IMR-90 (cell line): ENCODE data around the gene SLIT1. TPM values are rescaled to one million over a fixed set of nuclear protein-coding genes. Genes with fewer than 3 reads are reported as not detected.
A peak's percentile ranks its signal among the peaks of the same experiment; 100 is the strongest.

ENCODE experiments used
- ATAC-seq: fragments of 200-7000 bp; cut with Tn5 transposase; 2 replicates; pipeline ENCODE4 v1.9.1; 2020; ENCODE audit warnings: low read depth, mild to moderate bottlenecking, moderate library complexity
- BruUV-seq: library from RNA; stranded (reverse); fragments of 400-500 nt; replicated peaks from 2 replicates; lab custom pipeline; 2021; lab: Mats Ljungman, UMichigan
- CTCF ChIA-PET: fragments of 300-600 bp; formaldehyde crosslinking; extraction: SDS; loops from one replicate; lab custom pipeline; 2021; ENCODE audit warnings: antibody characterized with exemption; lab: Yijun Ruan, JAX
- POLR2A ChIA-PET: fragments of 300-600 bp; sonication (Branson Sonifier 250); formaldehyde crosslinking; loops from one replicate; lab custom pipeline; 2022; ENCODE audit warnings: antibody characterized with exemption; ENCODE audit not compliant: unreplicated experiment; lab: Charles Lee
- DNase-seq: peaks from one replicate; pipeline ENCODE4 v3.0.0; 2013
- H2AFZ ChIP-seq: replicated peaks from 2 replicates; pipeline ENCODE3; 2013; ENCODE audit warnings: low read length, mild to moderate bottlenecking; ENCODE audit not compliant: poor library complexity
- H2AK5ac ChIP-seq: 2 replicates; pipeline ENCODE4 v1.6.1; 2013; ENCODE audit warnings: low read depth, low read length, inconsistent platforms
- H2AK9ac ChIP-seq: replicated peaks from 2 replicates; pipeline ENCODE3; 2013; ENCODE audit warnings: mild to moderate bottlenecking, low read depth, low read length, moderate library complexity; ENCODE audit not compliant: poor library complexity
- H2BK120ac ChIP-seq: 2 replicates; pipeline ENCODE4 v1.6.1; 2013; ENCODE audit warnings: low read depth, low read length, inconsistent platforms
- H2BK15ac ChIP-seq: 3 replicates; pipeline ENCODE4 v1.6.1; 2013; ENCODE audit warnings: low read depth, low read length, inconsistent platforms
- H2BK20ac ChIP-seq: 2 replicates; pipeline ENCODE4 v1.6.1; 2013; ENCODE audit warnings: low read depth, mild to moderate bottlenecking, inconsistent platforms, low read length, moderate library complexity
- H2BK5ac ChIP-seq: 2 replicates; pipeline ENCODE4 v1.6.1; 2013; ENCODE audit warnings: mild to moderate bottlenecking, low read depth, low read length, inconsistent platforms; ENCODE audit not compliant: poor library complexity, severe bottlenecking
- H3K14ac ChIP-seq: replicated peaks from 2 replicates; pipeline ENCODE4 v1.6.1; 2013; ENCODE audit warnings: low read depth, low read length, inconsistent platforms
- H3K18ac ChIP-seq: 2 replicates; pipeline ENCODE4 v1.6.1; 2013; ENCODE audit warnings: low read depth, low read length, control low read depth
- H3K23ac ChIP-seq: 2 replicates; pipeline ENCODE4 v1.6.1; 2013; ENCODE audit warnings: low read depth, low read length, inconsistent platforms
- H3K27ac ChIP-seq: 2 replicates; pipeline ENCODE4 v1.5.1; 2013; ENCODE audit warnings: mild to moderate bottlenecking, control low read depth, low read length; ENCODE audit not compliant: insufficient read depth
- H3K27me3 ChIP-seq: 2 replicates; pipeline ENCODE4 v1.6.1; 2013; ENCODE audit warnings: low read length; ENCODE audit not compliant: control insufficient read depth, insufficient read depth
- H3K36me3 ChIP-seq: 2 replicates; pipeline ENCODE4 v1.6.1; 2013; ENCODE audit warnings: low read length, mixed read lengths; ENCODE audit not compliant: control insufficient read depth, insufficient read depth
- H3K4ac ChIP-seq: 2 replicates; pipeline ENCODE4 v1.6.1; 2013; ENCODE audit warnings: low read depth, low read length, inconsistent platforms
- H3K4me1 ChIP-seq: 2 replicates; pipeline ENCODE4 v1.6.1; 2013; ENCODE audit warnings: low read length, mixed read lengths; ENCODE audit not compliant: control insufficient read depth, insufficient read depth
- H3K4me2 ChIP-seq: 2 replicates; pipeline ENCODE4 v1.6.1; 2013; ENCODE audit warnings: low read depth, mild to moderate bottlenecking, control low read depth, low read length, moderate library complexity
- H3K4me3 ChIP-seq: 2 replicates; pipeline ENCODE4 v1.5.1; 2013; ENCODE audit warnings: low read depth, mild to moderate bottlenecking, control low read depth, low read length, moderate library complexity; ENCODE audit not compliant: insufficient read depth
- H3K56ac ChIP-seq: 2 replicates; pipeline ENCODE4 v1.6.1; 2013; ENCODE audit warnings: low read length, inconsistent platforms; ENCODE audit not compliant: insufficient read depth; ENCODE audit errors: extremely low read depth
- H3K79me1 ChIP-seq, 2 experiments: 2 replicates each; pipeline ENCODE4 v1.6.1; 2013; ENCODE audit warnings: low read length in 2 of 2, inconsistent platforms in 1 of 2, low read depth in 1 of 2
- H3K9ac ChIP-seq: 2 replicates; pipeline ENCODE4 v1.6.1; 2013; ENCODE audit warnings: low read depth, low read length, control low read depth
- H3K9me1 ChIP-seq: 2 replicates; pipeline ENCODE4 v1.6.1; 2013; ENCODE audit warnings: low read length, inconsistent platforms; ENCODE audit not compliant: insufficient read depth
- H3K9me3 ChIP-seq: 2 replicates; pipeline ENCODE4 v1.6.1; 2013; ENCODE audit warnings: low read length; ENCODE audit not compliant: control insufficient read depth, insufficient read depth
- H4K20me1 ChIP-seq: 2 replicates; pipeline ENCODE4 v1.6.1; 2013; ENCODE audit warnings: low read length, inconsistent platforms; ENCODE audit not compliant: insufficient read depth
- H4K5ac ChIP-seq: 2 replicates; pipeline ENCODE4 v1.6.1; 2013; ENCODE audit warnings: mild to moderate bottlenecking, low read depth, low read length, control low read depth
- H4K8ac ChIP-seq, 2 experiments: 2 replicates each; pipeline ENCODE4 v1.6.1; 2013; ENCODE audit warnings: low read depth in 2 of 2, low read length in 2 of 2, control low read depth in 1 of 2, inconsistent platforms in 1 of 2
- H4K91ac ChIP-seq: 2 replicates; pipeline ENCODE4 v1.6.1; 2013; ENCODE audit warnings: low read depth, low read length, inconsistent platforms; ENCODE audit not compliant: insufficient read depth
- BHLHE40 ChIP-seq: fragments of 150-350 bp; IDR thresholded peaks from 2 replicates; pipeline ENCODE4 v1.6.1; 2016; ENCODE audit warnings: mild to moderate bottlenecking, low read depth, low read length
- CEBPB ChIP-seq: IDR thresholded peaks from 2 replicates; pipeline ENCODE4 v1.6.1; 2012; ENCODE audit warnings: low read depth, low read length, improper control_type of control experiment
- CHD1 ChIP-seq: IDR thresholded peaks from 2 replicates; pipeline ENCODE4 v1.6.1; 2012; ENCODE audit warnings: low read depth, low read length, improper control_type of control experiment
- ELK1 ChIP-seq: fragments of 150-350 bp; IDR thresholded peaks from 2 replicates; pipeline ENCODE4 v1.6.1; 2016; ENCODE audit warnings: low read depth, mild to moderate bottlenecking, low read length, moderate library complexity, borderline replicate concordance
- FOS ChIP-seq: fragments of 150-350 bp; IDR thresholded peaks from 2 replicates; pipeline ENCODE4 v1.6.1; 2016; ENCODE audit warnings: low read depth, low read length
- MAFK ChIP-seq: IDR thresholded peaks from 2 replicates; pipeline ENCODE4 v1.6.1; 2012; ENCODE audit warnings: low read depth, low read length, improper control_type of control experiment
- MAZ ChIP-seq: IDR thresholded peaks from 2 replicates; pipeline ENCODE4 v1.6.1; 2012; ENCODE audit warnings: low read depth, mild to moderate bottlenecking, low read length, improper control_type of control experiment, moderate library complexity, borderline replicate concordance
- MXI1 ChIP-seq: IDR thresholded peaks from 2 replicates; pipeline ENCODE4 v1.6.1; 2012; ENCODE audit warnings: low read depth, mild to moderate bottlenecking, low read length, moderate library complexity, borderline replicate concordance
- NFE2L2 ChIP-seq: fragments of 150-350 bp; IDR thresholded peaks from 2 replicates; pipeline ENCODE4 v1.6.1; 2016; ENCODE audit warnings: low read depth, mild to moderate bottlenecking, low read length
- POLR2A ChIP-seq: IDR thresholded peaks from 2 replicates; pipeline ENCODE4 v1.6.1; 2012; ENCODE audit warnings: mild to moderate bottlenecking, low read depth, low read length
- RAD21 ChIP-seq: IDR thresholded peaks from 2 replicates; pipeline ENCODE4 v1.6.1; 2012; ENCODE audit warnings: low read length, improper control_type of control experiment
- RCOR1 ChIP-seq: IDR thresholded peaks from 2 replicates; pipeline ENCODE4 v1.6.1; 2012; ENCODE audit warnings: mild to moderate bottlenecking, low read length, improper control_type of control experiment; ENCODE audit not compliant: insufficient replicate concordance
- RFX5 ChIP-seq: IDR thresholded peaks from 2 replicates; pipeline ENCODE4 v1.8.0; 2012; ENCODE audit warnings: low read depth, mild to moderate bottlenecking, low read length, moderate library complexity
- SMC3 ChIP-seq: fragments of 150-350 bp; IDR thresholded peaks from 2 replicates; pipeline ENCODE4 v1.6.1; 2016; ENCODE audit warnings: low read depth, mild to moderate bottlenecking, antibody characterized with exemption, low read length, moderate library complexity
- whole genome bisulfite sequencing, 2 experiments: methylation state at CpG; one replicate each; pipeline versions ENCODE4 v1.1.5 to v1.1.7; 2013; ENCODE audit warnings: missing lambda C conversion rate in 2 of 2; ENCODE audit not compliant: insufficient read length in 1 of 2; ENCODE audit errors: extremely low coverage in 2 of 2; 5-methylcytosine and 5-hydroxymethylcytosine counted together
- dilution Hi-C: fragments of 300-500 bp; cut with HindIII; formaldehyde crosslinking; loops from one replicate; pipeline ENCODE4 v1.14.3; 2018; ENCODE audit warnings: low sequenced_read_pairs; ENCODE audit not compliant: unreplicated experiment
- in situ Hi-C: fragments of 300-500 bp; cut with MboI; formaldehyde crosslinking; loops from 3 replicates; pipeline ENCODE4 v1.14.3; 2019; ENCODE audit warnings: low sequenced_read_pairs, inconsistent platforms, mixed read lengths
- intact Hi-C: fragments of 100-400 bp; cut with micrococcal nuclease; formaldehyde crosslinking; loops from 2 replicates; pipeline ENCODE4 v1.10.0; 2022
- polyA plus RNA-seq, 3 experiments: library from polyadenylated mRNA; depleted of rRNA; stranded (reverse); fragments of >200 nt; gene quantifications; 2 replicates each; pipeline ENCODE4 v1.2.3, GENCODE V29; 2012; ENCODE audit warnings: low replicate concordance in 1 of 3
- total RNA-seq: library from RNA; depleted of rRNA; stranded (reverse); fragments of >200 nt; gene quantifications from 2 replicates; pipeline ENCODE4 v1.2.3, GENCODE V29; 2012
- TF ChIP-seq, protein P1 (sequence below): conservative IDR thresholded peaks from 2 replicates; pipeline ENCODE4 v1.5.1; 2012; ENCODE audit warnings: mild to moderate bottlenecking, low read depth, low read length, improper control_type of control experiment
- TF ChIP-seq, protein P2 (sequence below): fragments of 150-350 bp; IDR thresholded peaks from 2 replicates; pipeline ENCODE4 v1.6.1; 2017; ENCODE audit warnings: mild to moderate bottlenecking, antibody characterized with exemption, low read length, low read depth

Gene SLIT1
- total and polyA plus RNA-seq, 2 of the 4 experiments (the other 2 are of a cell fraction) = under 0.01 TPM

GRCh38 chr10:96959733-96960132, 226.0 kb downstream of the SLIT1 start:
- Histone ChIP-seq H2AFZ (no peak overlapping the region), H3K56ac (no peak overlapping the region), H2BK120ac (no peak overlapping the region), H3K4me3 (no peak overlapping the region), H3K79me1 (peaks cover 21 to 47% of the 10 kb centered on the region in 2 experiments), H3K9ac (no peak overlapping the region), H3K9me3 (no peaks in the 10 kb centered on the region), H3K14ac (0 out of 2 replicates have a peak overlapping the region, but pooled peaks have one; percentile 72), H2BK15ac (no peak overlapping the region), H3K27ac (no peak overlapping the region), H3K27me3 (no peaks in the 10 kb centered on the region), H2BK5ac (no peak overlapping the region), H3K4me2 (no peak overlapping the region), H2AK9ac (no peak overlapping the region), H3K4me1 (peaks cover 9% of the 10 kb centered on the region), H4K91ac (no peak overlapping the region), H4K5ac (no peak overlapping the region), H3K9me1 (peaks cover 3% of the 10 kb centered on the region), H3K36me3 (peaks cover 12% of the 10 kb centered on the region), H4K8ac (no peak overlapping the region), H4K20me1 (peaks cover 7% of the 10 kb centered on the region; the same call in 1 of the 2 replicates), H3K4ac (peak overlapping the region; percentile 76), H3K23ac (peak overlapping the region; percentile 44; the same call in 1 of the 2 replicates), H2AK5ac (no peak overlapping the region), H2BK20ac (no peak overlapping the region), H3K18ac (no peak overlapping the region)
- TF ChIP-seq RAD21 = no peak
- no peak for TF ChIP-seq NFE2L2
- no peak for TF ChIP-seq SMC3
- no peak for TF ChIP-seq RFX5
- no peak for TF ChIP-seq ELK1
- TF ChIP-seq, protein P1, sequence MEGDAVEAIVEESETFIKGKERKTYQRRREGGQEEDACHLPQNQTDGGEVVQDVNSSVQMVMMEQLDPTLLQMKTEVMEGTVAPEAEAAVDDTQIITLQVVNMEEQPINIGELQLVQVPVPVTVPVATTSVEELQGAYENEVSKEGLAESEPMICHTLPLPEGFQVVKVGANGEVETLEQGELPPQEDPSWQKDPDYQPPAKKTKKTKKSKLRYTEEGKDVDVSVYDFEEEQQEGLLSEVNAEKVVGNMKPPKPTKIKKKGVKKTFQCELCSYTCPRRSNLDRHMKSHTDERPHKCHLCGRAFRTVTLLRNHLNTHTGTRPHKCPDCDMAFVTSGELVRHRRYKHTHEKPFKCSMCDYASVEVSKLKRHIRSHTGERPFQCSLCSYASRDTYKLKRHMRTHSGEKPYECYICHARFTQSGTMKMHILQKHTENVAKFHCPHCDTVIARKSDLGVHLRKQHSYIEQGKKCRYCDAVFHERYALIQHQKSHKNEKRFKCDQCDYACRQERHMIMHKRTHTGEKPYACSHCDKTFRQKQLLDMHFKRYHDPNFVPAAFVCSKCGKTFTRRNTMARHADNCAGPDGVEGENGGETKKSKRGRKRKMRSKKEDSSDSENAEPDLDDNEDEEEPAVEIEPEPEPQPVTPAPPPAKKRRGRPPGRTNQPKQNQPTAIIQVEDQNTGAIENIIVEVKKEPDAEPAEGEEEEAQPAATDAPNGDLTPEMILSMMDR = no peak
- TF ChIP-seq CHD1 = no peak
- no peak for TF ChIP-seq CEBPB
- TF ChIP-seq MXI1 = no peak
- no peak for TF ChIP-seq MAZ
- no peak for TF ChIP-seq POLR2A
- no peak for TF ChIP-seq MAFK
- TF ChIP-seq FOS = no peak
- no peak for TF ChIP-seq RCOR1
- no peak for TF ChIP-seq BHLHE40
- TF ChIP-seq, protein P2, sequence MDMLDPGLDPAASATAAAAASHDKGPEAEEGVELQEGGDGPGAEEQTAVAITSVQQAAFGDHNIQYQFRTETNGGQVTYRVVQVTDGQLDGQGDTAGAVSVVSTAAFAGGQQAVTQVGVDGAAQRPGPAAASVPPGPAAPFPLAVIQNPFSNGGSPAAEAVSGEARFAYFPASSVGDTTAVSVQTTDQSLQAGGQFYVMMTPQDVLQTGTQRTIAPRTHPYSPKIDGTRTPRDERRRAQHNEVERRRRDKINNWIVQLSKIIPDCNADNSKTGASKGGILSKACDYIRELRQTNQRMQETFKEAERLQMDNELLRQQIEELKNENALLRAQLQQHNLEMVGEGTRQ = no peak
- intact Hi-C loops = loop anchor here (5.0 kb wide), 2 partner anchors 107 to 117 kb away; no protein-coding TSS in a partner anchor
- DNase-seq (peak; percentile 26), ATAC-seq (no peak)
- ChIA-PET POLR2A (no interaction called here), CTCF (no interaction called here)
- no CpG with 5 or more reads among the region's 1 CpG for WGBS, 2 experiments
- in situ Hi-C loops = no loop called here
- no TSS peak for BruUV-seq
- dilution Hi-C loops = no loop called here
